Measurements from ENCODE around the gene HOXD4. TPM values are rescaled to one million over a fixed set of nuclear protein-coding genes. Genes with fewer than 3 reads are reported as not detected.

HOXD4 gene
- total RNA-seq, 1 donor from 2014 or later, result 22.4 TPM

- DNase-seq (ENCODE audit: low spot score), result peak; percentile 76
Observed at GRCh38 chr2:176187899-176188773, 36.8 kb downstream of the HOXD4 start, which contains the start of gene HOXD1. HOXD1 (plus strand) TSS chr2:176188668; CDS start chr2:176188802, 134 bp downstream.

DNA sequence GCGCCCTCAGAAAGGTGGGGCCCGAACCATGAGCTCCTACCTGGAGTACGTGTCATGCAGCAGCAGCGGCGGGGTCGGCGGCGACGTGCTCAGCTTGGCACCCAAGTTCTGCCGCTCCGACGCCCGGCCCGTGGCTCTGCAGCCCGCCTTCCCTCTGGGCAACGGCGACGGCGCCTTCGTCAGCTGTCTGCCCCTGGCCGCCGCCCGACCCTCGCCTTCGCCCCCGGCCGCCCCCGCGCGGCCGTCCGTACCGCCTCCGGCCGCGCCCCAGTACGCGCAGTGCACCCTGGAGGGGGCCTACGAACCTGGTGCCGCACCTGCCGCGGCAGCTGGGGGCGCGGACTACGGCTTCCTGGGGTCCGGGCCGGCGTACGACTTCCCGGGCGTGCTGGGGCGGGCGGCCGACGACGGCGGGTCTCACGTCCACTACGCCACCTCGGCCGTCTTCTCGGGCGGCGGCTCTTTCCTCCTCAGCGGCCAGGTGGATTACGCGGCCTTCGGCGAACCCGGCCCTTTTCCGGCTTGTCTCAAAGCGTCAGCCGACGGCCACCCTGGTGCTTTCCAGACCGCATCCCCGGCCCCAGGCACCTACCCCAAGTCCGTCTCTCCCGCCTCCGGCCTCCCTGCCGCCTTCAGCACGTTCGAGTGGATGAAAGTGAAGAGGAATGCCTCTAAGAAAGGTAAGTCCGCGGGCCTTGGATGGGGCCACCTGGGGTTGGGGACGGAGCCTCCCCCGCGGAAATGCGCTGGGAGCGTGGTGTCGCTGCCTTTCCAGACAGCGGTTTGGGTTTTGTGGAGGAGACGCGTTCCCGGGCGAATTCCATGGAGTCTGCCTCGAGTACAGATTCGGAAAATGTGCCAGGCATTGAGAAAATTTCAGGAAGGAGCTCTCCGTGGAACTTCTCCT is 37.7 kb downstream of the HOXD4 start:
- DNase-seq (ENCODE audit: low spot score), result no peak

- DNase-seq (ENCODE audit: low spot score), result no peak
Observed at GRCh38 chr2:176189681-176190641, 38.6 kb downstream of the HOXD4 start.

DNA sequence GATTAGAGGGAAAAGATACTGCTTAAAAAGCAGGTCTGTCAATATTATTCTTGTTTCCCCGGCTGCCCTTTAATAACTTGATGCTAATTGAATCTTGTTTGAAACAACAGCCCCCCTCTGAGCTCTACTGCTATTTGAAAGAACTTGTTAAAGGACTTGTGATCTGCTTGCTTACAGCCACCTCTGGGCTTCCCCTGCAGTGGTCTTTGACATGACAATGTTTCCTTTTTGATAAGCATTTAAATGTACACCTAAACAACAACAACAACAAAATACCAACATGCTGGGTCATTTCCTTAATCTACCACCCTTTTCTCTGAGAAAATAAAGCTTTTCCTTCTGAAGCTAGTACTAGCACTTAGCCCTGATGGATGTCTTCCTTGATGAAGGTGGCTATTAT is 41.0 kb downstream of the HOXD4 start:
- DNase-seq (ENCODE audit: low spot score), result no peak

- DNase-seq (ENCODE audit: low spot score), result no peak
Observed at GRCh38 chr2:176193048-176193447, 41.7 kb downstream of the HOXD4 start.

GRCh38 chr2:176199902-176200301 is 48.6 kb downstream of the HOXD4 start:
- DNase-seq (ENCODE audit: low spot score), result no peak

DNA sequence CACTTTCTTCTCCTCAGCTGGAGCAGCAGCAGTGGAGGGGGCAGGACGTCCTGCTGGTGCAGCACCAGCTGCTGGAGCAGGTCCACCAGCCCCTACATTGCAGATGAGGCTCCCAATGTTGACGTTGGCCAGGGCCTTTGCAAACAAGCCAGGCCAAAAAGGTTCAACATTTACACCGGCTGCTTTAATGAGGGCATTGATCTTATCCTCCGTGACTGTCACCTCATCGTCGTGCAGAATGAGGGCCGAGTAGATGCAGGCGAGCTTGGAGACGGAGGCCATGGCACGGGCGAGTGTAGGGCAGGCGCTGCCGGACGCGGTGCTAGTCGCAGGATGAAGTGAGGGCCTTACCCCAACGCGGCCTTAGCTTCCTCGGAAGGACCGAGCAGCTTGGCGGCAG is 49.6 kb downstream of the HOXD4 start:
- no peak for DNase-seq (ENCODE audit: low spot score)

DNA sequence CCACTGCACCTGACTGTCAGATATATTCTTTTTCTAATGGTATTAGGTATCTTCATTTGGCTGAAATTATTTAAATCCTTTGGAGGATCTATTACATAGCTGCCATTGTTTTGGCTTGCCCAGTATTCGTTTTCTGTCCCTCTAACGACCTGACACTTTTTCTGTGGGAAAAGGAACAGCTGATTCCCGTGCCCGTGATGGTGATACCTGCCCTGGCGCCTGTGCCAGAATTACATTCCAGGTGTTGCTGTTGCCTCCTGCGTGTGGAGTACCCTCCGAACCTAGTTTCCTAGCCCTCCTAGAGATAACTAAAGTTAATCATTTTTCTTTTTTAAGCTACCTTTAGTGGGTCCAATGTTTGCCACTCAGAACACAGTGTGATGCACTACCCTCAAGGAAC is 51.1 kb downstream of the HOXD4 start:
- no peak for DNase-seq (ENCODE audit: low spot score)

Other genes starting within 250 kb of the HOXD4 start
- 32.5 TPM for gene LNPK, start 149.3 kb upstream of the HOXD4 start, total RNA-seq
- gene EVX2, start 67.6 kb upstream of the HOXD4 start, total RNA-seq, result not detected
- not detected for gene HOXD13, start 58.8 kb upstream of the HOXD4 start, total RNA-seq
- not detected for gene HOXD12, start 51.8 kb upstream of the HOXD4 start, total RNA-seq
- 1.2 TPM for gene HOXD11, start 44.3 kb upstream of the HOXD4 start, total RNA-seq
- 4.4 TPM for gene HOXD10, start 34.8 kb upstream of the HOXD4 start, total RNA-seq
- gene HOXD9, start 28.8 kb upstream of the HOXD4 start, total RNA-seq, result 19.8 TPM
- 41.7 TPM for gene HOXD8, start 21.8 kb upstream of the HOXD4 start, total RNA-seq
- gene HOXD3, start 5.8 kb downstream of the HOXD4 start, total RNA-seq, result 28.2 TPM
- gene HOXD1, start 37.1 kb downstream of the HOXD4 start, total RNA-seq, result 11.1 TPM
- 28.4 TPM for gene MTX2, start 117.9 kb downstream of the HOXD4 start, total RNA-seq